GM12892 (cell line): ENCODE results near the gene ETFA.
"Not testable (repeated sequence)": the region's sequence is repeated elsewhere in the genome, so short reads cannot be mapped to it uniquely, and the experiment has no call there.

ENCODE experiments used
- DNase-seq: peaks from one replicate; pipeline ENCODE4 v3.0.0; 2011; ENCODE audit not compliant: insufficient read length
- FAIRE-seq: peaks from 2 replicates; lab custom pipeline; 2011; peaks lifted over from hg19 to GRCh38; lab: Jason Lieb, UNC
- POLR2A ChIP-seq: IDR thresholded peaks from 2 replicates; pipeline ENCODE4 v1.6.1; 2011; ENCODE audit warnings: low read depth, low read length, control low read depth
- POLR2AphosphoS5 ChIP-seq: IDR thresholded peaks from 2 replicates; pipeline ENCODE4 v1.6.1; 2011; ENCODE audit warnings: low read depth, low read length, control low read depth
- TAF1 ChIP-seq: IDR thresholded peaks from 2 replicates; pipeline ENCODE4 v1.6.1; 2011; ENCODE audit warnings: low read depth, mild to moderate bottlenecking, control low read depth, low read length, borderline replicate concordance

Gene ETFA

DNA sequence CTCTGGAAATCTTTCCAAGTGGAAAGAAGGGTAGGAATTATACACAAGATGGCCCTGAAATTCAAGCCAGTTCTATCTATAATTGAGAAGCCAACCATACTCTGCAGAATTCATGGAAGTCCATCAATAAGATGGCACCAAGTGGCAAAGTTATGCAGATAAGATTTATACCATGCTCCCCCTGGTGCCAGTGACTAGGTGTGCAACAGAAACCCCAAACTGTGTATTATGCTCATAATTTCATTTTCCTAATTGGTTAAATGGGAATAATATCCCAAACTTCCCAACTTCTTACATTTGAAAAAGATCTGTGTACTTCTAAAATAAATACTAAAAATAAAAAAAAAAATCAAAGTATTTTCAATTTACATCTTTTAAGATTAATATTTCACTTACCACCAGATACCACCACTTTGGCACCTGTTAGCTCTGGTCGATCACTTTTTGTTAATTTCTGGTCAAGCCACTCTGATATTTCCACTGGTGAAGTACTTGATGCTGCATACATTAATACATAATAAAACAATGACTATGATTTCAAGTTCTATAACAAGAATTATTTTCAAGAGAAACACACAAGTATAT is 25.9 kb downstream of the ETFA start:
- TF ChIP-seq POLR2AphosphoS5 (no peak), TAF1 (no peak), POLR2A (no peak)
- DNase-seq (no peak), FAIRE-seq (no peak)

DNA sequence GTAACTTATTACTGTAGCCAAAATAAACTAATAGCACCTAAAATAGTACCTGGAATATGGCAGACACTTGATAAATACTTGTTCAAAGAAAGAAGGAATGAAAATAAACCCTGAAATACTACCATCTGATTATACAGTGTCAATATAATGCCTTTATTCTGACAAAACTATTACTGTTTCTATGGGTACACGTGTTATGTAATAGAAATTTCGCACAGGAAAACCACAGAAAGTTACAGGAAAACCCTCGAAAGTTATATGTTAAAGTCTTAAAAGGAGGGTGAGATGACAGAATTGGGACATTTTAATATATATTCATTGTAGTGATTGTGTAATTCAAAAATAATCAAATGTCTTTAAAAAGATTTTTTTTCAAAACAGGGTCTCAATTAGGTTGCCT is 28.8 kb downstream of the ETFA start:
- DNase-seq (no peak), FAIRE-seq (no peak)
- no peak for TF ChIP-seq POLR2AphosphoS5
- TF ChIP-seq POLR2A: no peak
- TF ChIP-seq TAF1: no peak

DNA sequence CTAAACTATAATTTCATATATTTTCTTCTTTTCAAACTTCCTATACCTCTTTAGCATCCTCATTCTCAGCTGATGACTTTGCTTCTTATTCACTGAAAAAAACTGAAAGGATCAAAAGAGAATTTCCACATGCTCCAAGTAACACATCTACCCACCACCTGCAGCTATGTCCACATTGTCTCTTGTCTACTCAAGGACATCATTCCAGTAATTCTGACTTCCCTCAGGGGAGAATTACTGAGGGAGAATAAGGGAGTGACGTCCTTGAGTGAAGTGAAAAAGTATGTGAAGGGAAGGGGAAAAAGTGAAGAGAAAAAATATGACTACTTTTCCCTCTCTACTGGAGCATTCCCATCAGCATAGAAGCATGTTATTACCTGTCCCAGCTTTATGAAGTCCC is 32.6 kb downstream of the ETFA start:
- TF ChIP-seq POLR2A (no peak), TAF1 (no peak), POLR2AphosphoS5 (no peak)
- DNase-seq (no peak), FAIRE-seq (no peak)

DNA sequence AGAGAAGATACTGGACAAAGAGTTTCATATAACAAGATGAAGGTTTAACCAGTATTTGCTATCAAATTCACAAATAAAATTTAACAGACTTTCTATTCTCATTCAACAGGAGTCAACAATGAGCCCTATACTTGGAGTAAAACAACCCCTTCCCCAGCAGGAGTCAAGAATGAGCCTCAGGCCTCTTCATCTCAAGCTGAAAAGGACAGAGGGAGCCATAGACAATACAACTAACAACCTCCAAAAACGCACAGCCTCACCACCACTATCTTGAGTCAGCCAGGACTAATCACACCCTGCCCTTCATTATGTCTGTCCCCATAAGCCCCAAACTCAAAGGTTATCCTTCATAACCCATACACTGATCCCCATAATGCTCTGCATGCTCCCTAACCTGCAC is 36.4 kb downstream of the ETFA start:
- DNase-seq (no peak), FAIRE-seq (no peak)
- no peak for TF ChIP-seq TAF1
- no peak for TF ChIP-seq POLR2A
- no peak for TF ChIP-seq POLR2AphosphoS5

DNA sequence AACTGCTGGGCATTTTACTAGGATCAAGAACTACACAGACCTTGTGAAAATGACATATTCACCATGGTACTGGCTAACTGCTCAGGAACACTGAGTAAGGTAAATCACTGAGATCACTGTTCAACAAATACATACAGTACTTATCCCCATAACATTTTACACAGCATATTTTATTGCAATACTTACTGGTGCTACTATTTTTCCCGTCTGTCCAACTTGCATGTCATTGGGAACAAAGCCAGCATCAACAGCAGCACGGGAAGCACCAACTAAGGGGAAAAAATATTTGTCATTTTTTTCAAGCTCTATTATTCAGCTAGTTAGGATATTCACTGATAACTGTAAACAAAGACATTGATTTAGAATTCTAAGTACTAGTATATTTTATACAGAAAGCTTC is 37.0 kb downstream of the ETFA start:
- TF ChIP-seq POLR2AphosphoS5 (no peak), POLR2A (no peak), TAF1 (no peak)
- DNase-seq (no peak), FAIRE-seq (no peak)

DNA sequence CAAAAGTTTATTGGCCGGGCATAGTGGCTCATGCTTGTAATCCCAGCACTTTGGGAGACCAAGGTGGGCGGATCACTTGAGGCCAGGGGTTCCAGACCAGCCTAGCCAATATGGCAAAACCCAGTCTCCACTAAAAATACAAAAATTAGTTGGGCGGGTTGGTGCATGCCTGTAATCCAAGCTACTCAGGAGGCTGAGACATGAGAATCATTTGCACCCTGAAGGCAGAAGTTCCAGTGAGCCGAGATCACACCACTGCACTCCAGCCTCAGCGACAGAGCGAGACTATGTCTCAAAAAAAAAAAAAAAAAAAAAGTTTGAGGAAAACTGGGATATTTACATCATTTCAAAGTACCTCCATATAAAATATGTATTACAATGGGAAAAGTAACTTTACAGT is 40.4 kb downstream of the ETFA start:
- DNase-seq: no peak

DNA sequence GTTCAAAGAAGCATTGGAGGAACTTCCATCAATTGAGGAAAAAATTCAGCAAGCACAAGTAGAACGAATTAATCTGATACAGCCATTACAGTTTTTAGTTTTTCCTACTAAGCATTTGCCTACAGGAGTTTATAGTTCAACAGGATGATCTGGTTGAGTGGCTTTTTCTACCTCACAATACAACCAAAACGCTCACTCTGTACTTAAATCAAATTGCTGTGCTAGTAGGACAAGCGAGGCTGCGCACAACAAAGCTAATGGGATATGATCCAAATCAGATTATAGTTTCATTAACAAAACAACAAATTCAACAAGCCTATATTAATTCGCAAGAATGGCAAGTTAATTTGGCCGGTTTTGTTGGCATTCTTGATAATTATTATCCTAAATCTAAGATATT is 44.2 kb downstream of the ETFA start:
- no peak for DNase-seq
- FAIRE-seq: no peak
- TF ChIP-seq TAF1 (no peak), POLR2AphosphoS5 (no peak), POLR2A (no peak)

More for the DNA sequence above, 40.4 kb downstream of the ETFA start:
- no peak for FAIRE-seq
- no peak for TF ChIP-seq POLR2AphosphoS5
- TF ChIP-seq TAF1: no peak
- TF ChIP-seq POLR2A: no peak

DNA sequence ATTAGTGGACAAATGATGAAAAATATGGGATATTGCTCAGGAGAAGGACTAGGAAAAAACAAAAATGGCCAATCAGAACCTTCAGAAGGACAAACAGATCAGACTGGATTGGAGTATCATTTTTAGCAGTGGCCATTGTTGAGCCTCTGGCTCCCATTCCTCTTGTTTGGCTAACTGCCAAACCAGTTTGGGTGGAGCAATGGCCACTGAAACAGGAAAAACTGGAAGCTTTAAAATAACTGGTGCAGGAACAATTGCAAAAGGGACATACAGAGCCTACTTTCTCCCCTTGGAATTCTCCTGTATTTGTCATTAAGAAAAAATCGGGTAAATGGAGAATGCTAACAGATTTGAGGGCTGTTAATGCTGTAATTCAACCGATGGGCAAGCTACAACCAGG is 45.5 kb downstream of the ETFA start:
- FAIRE-seq, DNase-seq: not testable (repeated sequence)

DNA sequence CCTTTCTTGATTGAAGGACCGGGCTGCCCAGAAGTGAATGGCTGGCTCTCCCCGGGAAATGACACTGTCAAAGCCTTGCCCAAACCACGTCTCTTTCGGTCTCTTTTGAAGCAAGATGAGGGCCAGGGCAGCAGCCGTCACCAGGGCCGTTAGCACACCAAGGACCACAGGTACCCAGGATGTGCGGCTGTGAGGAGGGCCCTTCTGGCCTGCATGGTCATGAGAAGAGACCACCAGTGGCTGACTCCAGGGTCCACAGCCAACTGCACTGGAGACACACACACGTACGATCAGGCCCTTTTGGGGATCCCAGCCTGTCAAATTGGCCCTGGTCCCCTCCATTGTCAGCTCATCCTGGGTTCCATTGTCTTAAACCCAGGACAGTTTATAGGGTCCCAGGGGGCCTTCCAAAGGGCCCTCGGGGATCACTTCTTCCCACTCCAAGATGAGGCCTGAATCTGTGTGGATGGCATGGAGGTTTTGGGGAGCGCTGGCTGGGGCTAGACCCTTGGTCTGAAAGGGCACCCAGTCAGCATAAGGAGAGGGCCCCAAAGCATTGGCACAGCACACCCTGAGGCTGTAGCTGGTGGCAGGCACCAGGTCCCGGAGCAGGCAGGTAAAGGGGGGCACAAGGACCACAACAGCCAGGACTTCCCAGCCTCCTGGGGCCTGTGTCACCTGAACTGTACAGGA is 50.9 kb downstream of the ETFA start:
- FAIRE-seq (no peak), DNase-seq (no peak)
- TF ChIP-seq POLR2AphosphoS5 (no peak), POLR2A (no peak), TAF1 (no peak)

DNA sequence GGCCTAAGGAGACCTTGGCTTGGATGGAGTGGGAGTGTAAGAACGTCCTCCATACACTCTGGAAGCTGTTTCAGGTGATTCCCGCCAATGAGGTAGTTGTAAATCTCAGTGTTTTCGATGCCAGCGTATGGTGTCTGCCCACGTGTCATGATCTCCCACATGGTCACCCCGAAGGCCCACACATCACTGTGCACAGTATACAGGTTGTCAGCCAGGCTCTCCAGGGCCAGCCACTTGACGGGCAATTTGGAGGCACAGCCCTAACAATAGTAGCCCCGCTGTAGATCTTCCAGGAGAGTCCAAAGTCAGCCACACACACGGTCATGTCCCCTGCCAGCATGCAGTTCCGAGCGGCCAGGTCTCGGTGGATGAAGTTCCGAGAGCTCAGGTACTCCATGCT is 51.9 kb downstream of the ETFA start:
- no peak for DNase-seq
- no peak for FAIRE-seq
- TF ChIP-seq POLR2AphosphoS5 (no peak), POLR2A (no peak), TAF1 (no peak)

DNA sequence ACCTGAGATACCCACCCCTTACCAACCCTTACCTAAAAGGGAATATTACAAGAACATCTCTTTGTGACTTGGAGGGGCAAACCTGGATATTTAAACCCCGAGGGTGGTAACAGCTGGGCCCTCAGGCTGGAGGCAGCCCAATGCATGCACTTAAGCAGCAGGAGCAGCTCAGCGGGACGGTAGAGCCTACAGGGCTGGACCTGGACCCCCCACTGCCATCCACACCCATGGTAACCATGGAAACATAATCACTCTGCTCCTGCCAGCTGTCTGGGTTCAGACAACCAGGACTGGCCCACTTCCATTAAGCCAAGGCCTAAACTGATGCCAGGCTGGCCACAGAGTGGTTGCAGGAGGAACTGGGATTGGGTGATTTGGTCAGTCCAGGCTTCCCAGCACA is 52.8 kb downstream of the ETFA start:
- no peak for FAIRE-seq
- DNase-seq: no peak

DNA sequence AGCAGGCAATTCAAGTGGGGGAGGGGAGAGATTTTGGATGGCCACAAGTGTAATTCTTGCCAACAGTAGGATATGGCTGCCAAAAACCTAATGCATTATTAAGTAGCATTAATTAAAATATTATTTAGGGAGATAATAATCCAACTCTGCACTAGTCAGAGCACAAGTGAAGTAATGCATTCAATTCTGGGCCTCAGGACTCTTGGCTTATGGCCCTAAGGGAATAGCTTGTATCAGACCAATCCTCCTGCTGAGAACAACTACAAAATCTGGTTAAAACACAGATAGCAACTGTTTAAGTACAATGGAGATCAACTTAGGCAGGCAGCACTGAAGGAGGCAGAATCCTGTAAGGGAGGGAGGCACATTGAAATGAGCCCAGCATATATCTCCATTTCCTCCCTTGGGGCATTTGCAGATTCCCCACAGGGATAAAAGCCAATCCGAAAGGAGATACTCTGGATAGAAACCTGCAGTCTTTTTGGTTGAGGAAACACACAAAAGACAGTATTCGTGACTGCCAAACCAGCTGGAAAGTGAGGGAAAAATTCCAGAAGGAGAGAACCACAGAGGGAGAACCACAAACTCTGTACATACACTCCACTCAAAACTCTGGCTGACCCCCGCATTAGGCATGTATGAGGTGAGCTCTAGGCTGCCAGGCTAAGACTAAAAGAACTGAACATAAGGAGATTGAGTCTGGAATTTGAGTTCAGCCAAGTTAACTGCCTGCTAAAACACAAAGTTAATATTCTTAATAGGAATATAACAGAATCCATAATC is 57.4 kb downstream of the ETFA start:
- no peak for FAIRE-seq
- no peak for DNase-seq
- TF ChIP-seq POLR2AphosphoS5 (no peak), POLR2A (no peak), TAF1 (no peak)

More for the DNA sequence above, 52.8 kb downstream of the ETFA start:
- no peak for TF ChIP-seq POLR2A
- no peak for TF ChIP-seq TAF1
- no peak for TF ChIP-seq POLR2AphosphoS5
